ENCODE measurements around the gene CH25H. TPM values are rescaled to one million over a fixed set of nuclear protein-coding genes. Genes with fewer than 3 reads are reported as not detected.

Gene CH25H
- total RNA-seq, 5 donors from 2014 or later (not counting 1 experiment from before 2014, with no cell fraction given): 0.21 to 1.0 TPM; not detected in 3

DNA sequence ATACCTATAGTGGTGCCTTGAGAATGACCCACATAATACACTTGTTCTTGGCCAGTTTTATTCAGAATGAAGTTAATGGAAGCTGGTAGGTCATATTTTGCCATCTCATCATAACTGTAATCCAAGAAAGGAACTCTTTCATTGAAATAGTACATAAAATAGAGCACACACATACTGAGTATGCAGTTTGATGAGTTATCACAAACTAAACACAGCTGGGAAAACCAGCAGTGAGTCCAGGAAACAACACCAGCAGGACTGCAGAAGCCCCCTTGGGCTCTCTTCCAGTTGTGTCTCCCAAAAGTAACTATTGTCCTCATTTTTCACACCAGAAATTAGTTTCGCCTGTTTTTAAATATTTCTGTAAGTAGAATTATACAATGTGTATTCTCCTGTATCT, 19.8 kb upstream of the CH25H start:
- no peak for DNase-seq
- H3K36me3 Mint-ChIP-seq: peaks cover 58% of the 10 kb centered on the region
- POLR2A ChIA-PET: no interaction called here

DNA sequence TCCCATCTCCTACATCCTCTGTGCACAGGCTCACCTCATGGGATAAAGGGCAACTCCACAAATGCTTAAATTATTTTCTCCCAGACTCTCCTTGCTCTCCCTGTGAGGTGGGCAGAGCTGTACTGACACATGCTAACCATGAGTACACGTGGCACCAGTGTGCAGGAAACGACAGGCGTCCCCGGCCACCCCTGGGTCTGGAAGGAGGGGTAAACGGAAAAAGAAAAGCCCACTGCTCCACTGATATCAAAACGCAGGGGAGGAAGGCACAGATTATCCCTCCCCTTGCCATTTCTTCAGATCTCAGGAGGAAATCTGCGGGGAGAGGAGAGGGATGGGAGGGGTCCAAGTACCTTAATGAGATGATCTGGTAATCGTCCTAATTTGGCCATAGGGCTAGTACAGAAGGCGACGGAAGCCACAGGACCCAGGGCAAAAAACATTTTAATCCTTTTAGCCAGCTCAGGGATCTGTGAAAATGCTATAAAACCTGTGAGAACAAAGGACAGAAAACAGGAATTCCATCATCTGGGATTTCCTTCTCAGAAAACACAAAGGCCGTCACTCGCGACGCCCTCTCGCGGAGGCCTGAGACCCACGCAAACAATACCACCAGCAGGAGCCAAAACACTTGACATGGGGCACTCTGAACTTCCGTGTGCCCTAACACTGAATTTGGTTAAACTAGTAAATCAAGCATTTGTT, 17.8 kb upstream of the CH25H start:
- Mint-ChIP-seq H3K9me3 (no peaks in the 10 kb centered on the region), H3K36me3 (peaks cover 45% of the 10 kb centered on the region), H3K4me1 (peaks cover 0 to 8% (median 6%) of the 10 kb centered on the region in 3 donors), H3K4me3 (peak overlapping the region in 2 of 3 donors; percentile 27 to 49), H3K27ac (no peak overlapping the region), H3K27me3 (no peaks in the 10 kb centered on the region)
- 66% methylated on average over 14 of the region's 18 CpGs for WGBS (ENCODE audit: insufficient coverage)
- H3K4me3 ChIP-seq (ENCODE audit: control insufficient read depth in 1 of 2, extremely low read depth in 1 of 2, low read length in 1 of 2): no peak overlapping the region
- no peak overlapping the region for H3K27ac ChIP-seq (ENCODE audit: low read length)
- no peaks in the 10 kb centered on the region for H3K27me3 ChIP-seq (replicated peaks in 1 of 2; ENCODE audit: control insufficient read depth in 2 of 2, extremely low read depth in 1 of 2, insufficient read depth in 2 of 2, low read length in 1 of 2)
- no peaks in the 10 kb centered on the region for H3K4me1 ChIP-seq (ENCODE audit: control insufficient read depth in 1 of 2, extremely low read depth in 1 of 2, insufficient read depth in 2 of 2, low read length in 2 of 2)
- ChIA-PET CTCF (no interaction called here), POLR2A (no interaction called here)
- H3K36me3 ChIP-seq (ENCODE audit: control insufficient read depth in 2 of 2, extremely low read depth in 1 of 2, insufficient read depth in 1 of 2, low read length in 1 of 2): peaks cover 5 to 30% of the 10 kb centered on the region in 2 donors
- ATAC-seq (replicated peaks in 1 of 4) (peak in 1 of 4 experiments; percentile 45), DNase-seq (peak in 1 of 35 experiments; percentile 34)
- H3K9me3 ChIP-seq: no peaks in the 10 kb centered on the region

More for the DNA sequence above, 19.8 kb upstream of the CH25H start:
- whole genome bisulfite sequencing (ENCODE audit: insufficient coverage): no CpG with 5 or more reads among the region's 1 CpG
- Histone ChIP-seq H3K27ac (ENCODE audit: low read length) (no peak overlapping the region), H3K27me3 (replicated peaks in 1 of 2; ENCODE audit: control insufficient read depth in 2 of 2, extremely low read depth in 1 of 2, insufficient read depth in 2 of 2, low read length in 1 of 2) (no peaks in the 10 kb centered on the region), H3K4me1 (ENCODE audit: control insufficient read depth in 1 of 2, extremely low read depth in 1 of 2, insufficient read depth in 2 of 2, low read length in 2 of 2) (no peaks in the 10 kb centered on the region), H3K4me3 (ENCODE audit: control insufficient read depth in 1 of 2, extremely low read depth in 1 of 2, low read length in 1 of 2) (no peak overlapping the region), H3K36me3 (ENCODE audit: control insufficient read depth in 2 of 2, extremely low read depth in 1 of 2, insufficient read depth in 1 of 2, low read length in 1 of 2) (peaks cover 5 to 28% of the 10 kb centered on the region in 2 donors), H3K9me3 (no peaks in the 10 kb centered on the region)
- Mint-ChIP-seq H3K9me3 (no peaks in the 10 kb centered on the region), H3K4me1 (peaks cover 0 to 8% (median 6%) of the 10 kb centered on the region in 3 donors), H3K27ac (no peak overlapping the region), H3K27me3 (no peaks in the 10 kb centered on the region), H3K4me3 (no peak overlapping the region)
- no peak for ATAC-seq (replicated peaks in 1 of 4)
- CTCF ChIA-PET: interaction anchor here in 1 of 2 donors (0.9 kb wide), 1 partner anchor 208 kb away, joined by 3 read pairs; no protein-coding TSS in a partner anchor

DNA sequence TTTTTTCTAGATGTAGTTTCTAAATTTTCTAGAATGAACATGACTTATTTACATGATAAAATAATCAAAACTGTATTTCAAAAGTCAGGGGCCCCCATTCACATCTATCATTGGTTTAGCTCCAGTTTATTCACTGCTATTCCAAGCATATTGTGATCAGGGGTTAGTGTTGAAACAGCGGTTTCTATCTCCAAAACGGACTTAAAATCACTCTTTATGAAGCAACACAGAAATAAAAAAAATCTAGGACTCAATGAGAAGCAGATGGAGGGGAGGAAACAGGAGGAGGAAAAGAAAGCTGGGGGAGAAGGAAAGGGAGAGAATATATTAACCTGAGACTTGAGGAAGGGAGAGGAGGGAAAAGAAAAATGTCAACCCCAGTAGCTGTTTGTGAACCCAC, 14.8 kb upstream of the CH25H start:
- CTCF ChIA-PET: interaction anchor here in 1 of 2 donors (0.8 kb wide), 1 partner anchor 285 kb away, joined by 3 read pairs; no protein-coding TSS in a partner anchor
- H3K4me1 Mint-ChIP-seq: peaks cover 10 to 16% (median 14%) of the 10 kb centered on the region in 3 donors

DNA sequence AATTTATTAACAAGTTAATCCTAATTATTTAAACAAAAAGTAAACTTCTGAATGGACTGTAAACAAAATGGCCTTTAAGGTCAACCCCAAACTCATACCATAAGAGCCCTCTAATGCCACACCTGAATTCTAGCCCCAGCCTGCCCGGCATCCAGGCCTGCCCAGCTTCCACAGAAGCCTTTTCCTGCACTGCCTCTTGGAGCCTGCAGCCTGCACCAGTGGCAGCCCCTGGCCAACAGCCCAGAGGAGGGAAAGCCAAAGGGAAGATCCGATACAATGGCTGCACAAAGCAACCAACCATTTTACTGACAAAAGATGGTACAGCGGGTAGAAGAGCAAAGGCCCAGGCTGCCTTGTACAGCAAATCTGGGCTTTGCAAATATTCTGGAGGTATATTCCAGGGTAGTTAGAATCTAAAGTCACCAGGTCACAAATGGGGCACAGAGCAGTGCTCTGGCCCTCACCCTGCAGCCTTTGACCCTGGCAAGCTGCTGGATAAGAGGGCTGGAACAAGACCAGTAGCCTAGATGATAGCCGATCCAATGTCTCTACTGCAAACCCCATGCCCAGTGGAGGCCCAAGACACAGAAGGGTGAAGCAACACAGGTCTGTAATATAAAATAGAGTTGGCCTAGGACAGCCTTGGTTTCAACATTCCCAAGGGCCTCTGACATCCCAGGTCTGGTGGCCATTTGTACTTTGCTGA, 12.5 kb upstream of the CH25H start:
- H3K36me3 ChIP-seq (ENCODE audit: control insufficient read depth in 2 of 2, extremely low read depth in 1 of 2, insufficient read depth in 1 of 2, low read length in 1 of 2): peaks cover 0 to 22% of the 10 kb centered on the region in 2 donors
- no peak overlapping the region for H3K4me3 ChIP-seq (ENCODE audit: control insufficient read depth in 1 of 2, extremely low read depth in 1 of 2, low read length in 1 of 2)
- Mint-ChIP-seq H3K4me3 (no peak overlapping the region), H3K36me3 (peaks cover 24% of the 10 kb centered on the region), H3K27me3 (no peaks in the 10 kb centered on the region), H3K4me1 (peaks cover 8 to 11% (median 9%) of the 10 kb centered on the region in 3 donors), H3K27ac (no peak overlapping the region), H3K9me3 (no peaks in the 10 kb centered on the region)
- ATAC-seq (replicated peaks in 1 of 4): no peak
- no peaks in the 10 kb centered on the region for H3K9me3 ChIP-seq
- no peak overlapping the region for H3K27ac ChIP-seq (ENCODE audit: low read length)
- no peaks in the 10 kb centered on the region for H3K27me3 ChIP-seq (replicated peaks in 1 of 2; ENCODE audit: control insufficient read depth in 2 of 2, extremely low read depth in 1 of 2, insufficient read depth in 2 of 2, low read length in 1 of 2)
- WGBS (ENCODE audit: insufficient coverage): 100% methylated on average over 2 of the region's 4 CpGs
- H3K4me1 ChIP-seq (ENCODE audit: control insufficient read depth in 1 of 2, extremely low read depth in 1 of 2, insufficient read depth in 2 of 2, low read length in 2 of 2): peaks cover 3 to 4% of the 10 kb centered on the region in 2 experiments
- ChIA-PET POLR2A (no interaction called here), CTCF (interaction anchor here (0.6 to 2.5 kb wide), 4 partner anchors 9 to 421 kb away, joined by 3 to 36 read pairs (median 4); no protein-coding TSS in a partner anchor)
- no peak for DNase-seq

More for the DNA sequence above, 14.8 kb upstream of the CH25H start:
- Histone ChIP-seq H3K4me3 (ENCODE audit: control insufficient read depth in 1 of 2, extremely low read depth in 1 of 2, low read length in 1 of 2) (no peak overlapping the region), H3K4me1 (ENCODE audit: control insufficient read depth in 1 of 2, extremely low read depth in 1 of 2, insufficient read depth in 2 of 2, low read length in 2 of 2) (peaks cover 3 to 4% of the 10 kb centered on the region in 2 experiments), H3K27me3 (replicated peaks in 1 of 2; ENCODE audit: control insufficient read depth in 2 of 2, extremely low read depth in 1 of 2, insufficient read depth in 2 of 2, low read length in 1 of 2) (no peaks in the 10 kb centered on the region), H3K9me3 (no peaks in the 10 kb centered on the region), H3K27ac (ENCODE audit: low read length) (no peak overlapping the region), H3K36me3 (ENCODE audit: control insufficient read depth in 2 of 2, extremely low read depth in 1 of 2, insufficient read depth in 1 of 2, low read length in 1 of 2) (peaks cover 5 to 18% of the 10 kb centered on the region in 2 donors)
- Mint-ChIP-seq H3K4me3 (no peak overlapping the region), H3K27me3 (no peaks in the 10 kb centered on the region), H3K36me3 (peaks cover 24% of the 10 kb centered on the region), H3K27ac (no peak overlapping the region), H3K9me3 (no peaks in the 10 kb centered on the region)
- ATAC-seq (replicated peaks in 1 of 4) (no peak), DNase-seq (no peak)
- WGBS (ENCODE audit: insufficient coverage): no CpG with 5 or more reads among the region's 2 CpGs
- POLR2A ChIA-PET: interaction anchor here in 1 of 2 donors (0.6 kb wide), 1 partner anchor 29 kb away, joined by 3 read pairs; no protein-coding TSS in a partner anchor

DNA sequence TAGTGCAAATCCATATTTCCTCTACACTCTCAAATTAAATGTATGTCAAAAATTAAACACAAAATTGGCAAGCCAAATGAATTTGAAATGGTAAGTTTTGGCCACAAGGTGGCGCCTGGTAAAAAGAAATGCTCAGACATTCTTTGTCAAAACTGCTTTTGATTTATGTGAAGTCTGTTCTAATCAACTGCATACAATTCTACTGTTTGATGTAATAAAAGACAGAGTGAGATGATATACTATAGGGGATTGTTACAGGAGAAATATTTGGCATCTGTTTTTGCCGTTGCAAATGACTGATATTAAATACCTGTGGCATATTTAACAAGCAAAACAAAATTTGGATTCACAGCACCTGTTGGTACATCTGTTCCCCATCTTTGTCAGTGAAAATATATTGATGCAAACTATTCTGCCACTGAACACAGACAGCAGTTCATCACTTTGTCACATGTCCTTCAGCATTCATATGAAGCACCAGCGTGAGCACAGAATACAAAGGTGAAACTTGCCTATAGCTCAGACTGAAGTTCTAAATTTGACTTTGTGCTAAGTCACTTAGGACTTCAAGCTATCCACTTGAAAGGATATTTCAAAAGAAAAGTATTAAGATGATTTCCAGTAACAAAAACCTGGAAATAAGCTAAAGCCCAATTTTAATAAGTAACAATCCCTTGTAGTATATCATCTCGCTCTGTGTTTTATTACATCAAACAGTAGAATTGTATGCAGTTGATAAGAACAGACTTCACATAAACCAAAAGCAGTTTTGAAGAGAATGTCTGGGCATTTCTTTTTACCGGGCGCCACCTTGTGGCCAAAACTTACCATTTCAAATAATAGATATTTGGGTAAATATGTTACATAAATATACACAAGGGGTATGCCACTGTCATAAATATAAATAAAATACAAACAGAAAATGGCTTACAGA, 10.2 kb upstream of the CH25H start:
- H3K9me3 Mint-ChIP-seq: no peaks in the 10 kb centered on the region
- peak overlapping the region; percentile 36 for H3K27ac ChIP-seq (ENCODE audit: low read length)
- no peaks in the 10 kb centered on the region for H3K27me3 Mint-ChIP-seq
- H3K9me3 ChIP-seq: no peaks in the 10 kb centered on the region
- no peak overlapping the region for H3K4me3 Mint-ChIP-seq
- H3K36me3 Mint-ChIP-seq: peaks cover 16% of the 10 kb centered on the region
- peaks cover 0 to 21% of the 10 kb centered on the region in 2 donors for H3K36me3 ChIP-seq (ENCODE audit: control insufficient read depth in 2 of 2, extremely low read depth in 1 of 2, insufficient read depth in 1 of 2, low read length in 1 of 2)
- no peaks in the 10 kb centered on the region for H3K27me3 ChIP-seq (replicated peaks in 1 of 2; ENCODE audit: control insufficient read depth in 2 of 2, extremely low read depth in 1 of 2, insufficient read depth in 2 of 2, low read length in 1 of 2)
- peaks cover 3 to 4% of the 10 kb centered on the region in 2 experiments for H3K4me1 ChIP-seq (ENCODE audit: control insufficient read depth in 1 of 2, extremely low read depth in 1 of 2, insufficient read depth in 2 of 2, low read length in 2 of 2)
- H3K4me3 ChIP-seq (ENCODE audit: control insufficient read depth in 1 of 2, extremely low read depth in 1 of 2, low read length in 1 of 2): no peak overlapping the region
- H3K27ac Mint-ChIP-seq: peak overlapping the region in 1 of 2 donors; percentile 47
- POLR2A ChIA-PET: interaction anchor here (0.5 to 0.9 kb wide), 3 partner anchors 20 to 175 kb away, joined by 3 to 5 read pairs (median 5); partner anchors contain the start of genes IFIT1 (in 1 of the 2) and LIPA (in 1 of the 2)
- 72% methylated on average over 2 of the region's 6 CpGs for WGBS (ENCODE audit: insufficient coverage)
- peak; percentile 21 to 79 (median 55) for DNase-seq
- CTCF ChIA-PET: interaction anchor here (0.5 to 2.5 kb wide), 37 partner anchors 10 to 747 kb away, joined by 3 to 54 read pairs (median 4); partner anchors contain the start of genes CH25H (in 2 of the 2), LIPA (in 1 of the 2) and RNLS (in 1 of the 2)
- peak; percentile 55 to 69 (median 66) for ATAC-seq (replicated peaks in 1 of 4)
- peaks cover 8 to 11% (median 8%) of the 10 kb centered on the region in 3 donors for H3K4me1 Mint-ChIP-seq
